ENCODE measurements around the gene PROZ. TPM values are rescaled to one million over a fixed set of nuclear protein-coding genes. Genes with fewer than 3 reads are reported as not detected.
A peak's percentile ranks its signal among the peaks of the same experiment; 100 is the strongest.

PROZ gene
- total RNA-seq, 1 experiment from 2014 or later, result not detected

GRCh38 chr13:113208421-113209335 lies 50.2 kb downstream of the PROZ start, which contains the start of gene PCID2:
TSS of gene PCID2 (minus strand) at chr13:113208669. CDS start at chr13:113208634, 35 bp downstream.
- BruUV-seq (replicated peaks), result no TSS peak
- peaks cover 27% of the 10 kb centered on the region for H4K20me1 ChIP-seq (ENCODE audit: low read length)
- peak; percentile 59 for ATAC-seq
- peaks cover 87% of the 10 kb centered on the region for H3K79me2 ChIP-seq (ENCODE audit: low read length)
- no peaks in the 10 kb centered on the region for H3K9me2 ChIP-seq (replicated peaks; ENCODE audit: low read length)
- POLR2A ChIA-PET (ENCODE audit: unreplicated experiment), result interaction anchor here (0.6 kb wide), 1 partner anchor 121 kb away, joined by 4 read pairs; no protein-coding TSS in a partner anchor
- H3K4me1 ChIP-seq (ENCODE audit: insufficient read depth, low read length), result peaks cover 36% of the 10 kb centered on the region
- intact Hi-C loops (cut with micrococcal nuclease), result no loop called here
- TF ChIP-seq EZH2phosphoT487 (IDR thresholded peaks at IDR 0.05; ENCODE audit: borderline replicate concordance, low read length), result no peak
- TF ChIP-seq CTCF (conservative IDR thresholded peaks at IDR 0.05; ENCODE audit: low read depth, low read length), result no peak
- no peak for TF ChIP-seq EZH2 (IDR thresholded peaks at IDR 0.05; ENCODE audit: low read length, unreplicated experiment)
- no peaks in the 10 kb centered on the region for H3K9me3 ChIP-seq (ENCODE audit: low read length)
- H2AFZ ChIP-seq (ENCODE audit: low read length), result peak within 1 kb of the TSS; percentile 84
- CTCF ChIA-PET, result interaction anchor here (0.8 kb wide), 1 partner anchor 150 kb away, joined by 4 read pairs; no protein-coding TSS in a partner anchor
- H3K27me3 ChIP-seq (ENCODE audit: low read length), result no peaks in the 10 kb centered on the region
- H3K4me2 ChIP-seq (ENCODE audit: low read length), result peak within 1 kb of the TSS; percentile 99
- H3K4me3 ChIP-seq (ENCODE audit: low read length), result peak within 1 kb of the TSS; percentile 99
- H3K36me3 ChIP-seq (ENCODE audit: low read depth, low read length), result peaks cover 13% of the 10 kb centered on the region
- no peaks in the 10 kb centered on the region for H3F3A ChIP-seq (ENCODE audit: low read length, unreplicated experiment)
- peak; percentile 86 for DNase-seq
- peak within 1 kb of the TSS; percentile 99 for H3K9ac ChIP-seq (ENCODE audit: low read length)
- H3K27ac ChIP-seq (ENCODE audit: low read length), result peak within 1 kb of the TSS; percentile 82

GRCh38 chr13:113209336-113209758 lies 50.9 kb downstream of the PROZ start, which contains the start of gene CUL4A:
TSS of gene CUL4A (plus strand) at chr13:113209613. CDS start at chr13:113209628, 15 bp downstream.
- Histone ChIP-seq H3K4me2 (ENCODE audit: low read length) (peak within 1 kb of the TSS; percentile 99), H3K36me3 (ENCODE audit: low read depth, low read length) (peaks cover 13% of the 10 kb centered on the region), H3K27ac (ENCODE audit: low read length) (peak within 1 kb of the TSS; percentile 82), H3K9ac (ENCODE audit: low read length) (peak within 1 kb of the TSS; percentile 99), H2AFZ (ENCODE audit: low read length) (peak within 1 kb of the TSS; percentile 84), H3F3A (ENCODE audit: low read length, unreplicated experiment) (no peaks in the 10 kb centered on the region), H3K4me3 (ENCODE audit: low read length) (peak within 1 kb of the TSS; percentile 99), H3K9me2 (replicated peaks; ENCODE audit: low read length) (no peaks in the 10 kb centered on the region), H3K79me2 (ENCODE audit: low read length) (peaks cover 87% of the 10 kb centered on the region), H4K20me1 (ENCODE audit: low read length) (peaks cover 27% of the 10 kb centered on the region), H3K27me3 (ENCODE audit: low read length) (no peaks in the 10 kb centered on the region), H3K4me1 (ENCODE audit: insufficient read depth, low read length) (peaks cover 36% of the 10 kb centered on the region), H3K9me3 (ENCODE audit: low read length) (no peaks in the 10 kb centered on the region)
- intact Hi-C loops (cut with micrococcal nuclease), result no loop called here
- peak; percentile 55 for DNase-seq
- ATAC-seq, result peak; percentile 61
- BruUV-seq (replicated peaks), result no TSS peak
- ChIA-PET CTCF (interaction anchor here (0.8 kb wide), 1 partner anchor 149 kb away, joined by 4 read pairs; no protein-coding TSS in a partner anchor), POLR2A (ENCODE audit: unreplicated experiment) (interaction anchor here (0.6 kb wide), 2 partner anchors 22 to 120 kb away, joined by 3 to 4 read pairs; no protein-coding TSS in a partner anchor)
- TF ChIP-seq CTCF (conservative IDR thresholded peaks at IDR 0.05; ENCODE audit: low read depth, low read length) (no peak), EZH2 (IDR thresholded peaks at IDR 0.05; ENCODE audit: low read length, unreplicated experiment) (no peak), EZH2phosphoT487 (IDR thresholded peaks at IDR 0.05; ENCODE audit: borderline replicate concordance, low read length) (no peak)

All from PC-3 (cell line).